Effector CD4-positive, alpha-beta T cell (primary cell): ENCODE data around the gene UGT1A8.

Experiments
- DNase-seq: peaks from one replicate; pipeline ENCODE4 v3.0.0-alpha.2; 2020

The UGT1A8 gene

DNA sequence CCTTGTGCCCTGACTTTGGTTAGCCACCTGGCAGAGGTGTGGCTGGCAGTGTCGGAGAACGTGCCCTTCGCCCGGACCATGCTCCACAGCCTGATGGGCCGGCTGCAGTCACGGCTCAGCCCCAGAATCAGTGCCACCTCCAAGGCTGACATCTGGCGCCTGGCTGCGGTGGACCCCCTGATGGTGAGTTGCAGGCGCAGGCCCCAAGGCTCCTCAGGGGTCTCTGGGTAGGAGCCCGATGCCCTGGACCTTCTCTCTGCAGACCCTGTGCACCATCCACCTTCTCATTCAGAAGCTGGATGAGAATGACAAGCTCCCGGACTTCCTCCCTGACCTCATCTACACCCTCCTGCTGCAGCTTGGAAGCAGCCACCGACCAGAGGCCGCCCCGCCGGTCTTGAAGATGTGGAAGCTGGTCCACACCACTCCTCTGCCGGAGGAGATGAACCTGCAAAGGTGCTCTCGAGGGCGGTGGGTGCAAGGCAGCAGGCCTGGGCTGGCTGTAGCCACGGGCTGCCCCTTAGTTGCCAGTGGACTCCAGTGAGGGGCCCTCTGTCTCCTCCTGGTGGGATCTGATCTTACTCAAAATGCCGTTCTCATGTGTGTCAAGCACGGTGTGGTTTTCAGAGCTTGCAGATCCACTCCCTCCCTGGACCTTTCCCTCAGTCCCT lies 204.8 kb downstream of the UGT1A8 start:
- no peak for DNase-seq
